Astrocyte of the hippocampus (primary cell): ENCODE measurements around the gene NR3C2.
"Not testable (repeated sequence)": the region's sequence is repeated elsewhere in the genome, so short reads cannot be mapped to it uniquely, and the experiment has no call there.

ENCODE experiments used
- DNase-seq: peaks from one replicate; pipeline ENCODE4 v3.0.0; 2011; ENCODE audit warnings: low read depth, low spot score

Gene NR3C2

GRCh38 chr4:148170408-148171365, 271.5 kb downstream of the NR3C2 start:
- no peak for DNase-seq

GRCh38 chr4:148166132-148166591, 276.1 kb downstream of the NR3C2 start:
- DNase-seq, result peak; percentile 15

GRCh38 chr4:148164557-148164956, 277.7 kb downstream of the NR3C2 start:
- no peak for DNase-seq

GRCh38 chr4:148162991-148163390, 279.2 kb downstream of the NR3C2 start:
- DNase-seq, result peak; percentile 7

GRCh38 chr4:148162519-148162918, 279.7 kb downstream of the NR3C2 start:
- DNase-seq, result no peak

- no peak for DNase-seq
Measured at GRCh38 chr4:148161601-148162000, 280.6 kb downstream of the NR3C2 start.

- no peak for DNase-seq
Measured at GRCh38 chr4:148159793-148160192, 282.4 kb downstream of the NR3C2 start.

GRCh38 chr4:148154769-148155168, 287.4 kb downstream of the NR3C2 start:
- no peak for DNase-seq

- no peak for DNase-seq
Measured at GRCh38 chr4:148152868-148153625, 289.2 kb downstream of the NR3C2 start.

- no peak for DNase-seq
Measured at GRCh38 chr4:148151806-148152205, 290.4 kb downstream of the NR3C2 start.

GRCh38 chr4:148145475-148145874, 296.7 kb downstream of the NR3C2 start:
- DNase-seq, result no peak

GRCh38 chr4:148143174-148143573, 299.0 kb downstream of the NR3C2 start:
- DNase-seq, result no peak

GRCh38 chr4:148141501-148141900, 300.7 kb downstream of the NR3C2 start:
- no peak for DNase-seq

GRCh38 chr4:148126825-148127224, 315.4 kb downstream of the NR3C2 start:
- peak; percentile 41 for DNase-seq

- no peak for DNase-seq
Measured at GRCh38 chr4:148124512-148124911, 317.7 kb downstream of the NR3C2 start.

GRCh38 chr4:148123161-148123560, 319.1 kb downstream of the NR3C2 start:
- not testable (repeated sequence) for DNase-seq

- no peak for DNase-seq
Measured at GRCh38 chr4:148120216-148120615, 322.0 kb downstream of the NR3C2 start.

- no peak for DNase-seq
Measured at GRCh38 chr4:148118633-148119032, 323.6 kb downstream of the NR3C2 start.

GRCh38 chr4:148118179-148118578, 324.0 kb downstream of the NR3C2 start:
- no peak for DNase-seq

GRCh38 chr4:148116969-148117368, 325.2 kb downstream of the NR3C2 start:
- peak; percentile 12 for DNase-seq

- peak; percentile 65 for DNase-seq
Measured at GRCh38 chr4:148116264-148116663, 325.9 kb downstream of the NR3C2 start.

GRCh38 chr4:148114436-148114835, 327.8 kb downstream of the NR3C2 start:
- DNase-seq, result no peak
